GM19455 (cell line): Measurements from ENCODE around the gene FBXL4.
A peak's percentile ranks its signal among the peaks of the same experiment; 100 is the strongest.

Experiments
- ATAC-seq: cut with Tn5 transposase; IDR thresholded peaks from one replicate; pipeline ENCODE4 v1.9.1; 2021; ENCODE audit not compliant: unreplicated experiment

The FBXL4 gene

GRCh38 chr6:98840385-98840784 lies 107.4 kb downstream of the FBXL4 start:
- ATAC-seq = no peak

DNA sequence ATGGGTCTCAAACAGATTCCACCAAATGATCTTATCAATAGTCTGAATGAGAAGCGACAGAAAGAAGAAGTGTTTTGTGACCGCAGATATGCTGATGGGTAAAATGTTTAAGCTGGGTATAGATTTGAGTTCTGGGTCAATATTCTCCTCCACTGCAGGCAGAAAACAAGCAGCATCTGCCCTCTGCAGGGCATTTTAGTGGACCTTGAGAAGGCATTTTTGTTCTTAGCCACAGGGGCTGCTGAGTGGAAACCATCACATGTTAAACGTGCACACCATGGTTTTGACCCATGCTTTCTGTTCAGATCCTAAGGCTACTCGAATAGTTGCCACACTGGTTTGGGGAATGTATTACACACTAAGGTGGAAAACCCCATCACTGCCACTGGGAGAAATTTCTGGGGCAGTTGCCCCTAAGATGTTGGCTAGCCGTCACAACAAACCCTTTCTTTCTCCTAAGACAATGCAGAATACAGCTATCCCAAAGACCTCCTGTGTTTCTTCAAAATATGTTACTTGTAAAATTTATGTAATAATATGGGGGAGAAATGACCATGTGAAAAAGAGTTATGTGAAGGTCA lies 107.9 kb downstream of the FBXL4 start:
- ATAC-seq = no peak

- ATAC-seq = no peak
These were observed 108.8 kb downstream of the FBXL4 start for GRCh38 chr6:98838975-98839374.

DNA sequence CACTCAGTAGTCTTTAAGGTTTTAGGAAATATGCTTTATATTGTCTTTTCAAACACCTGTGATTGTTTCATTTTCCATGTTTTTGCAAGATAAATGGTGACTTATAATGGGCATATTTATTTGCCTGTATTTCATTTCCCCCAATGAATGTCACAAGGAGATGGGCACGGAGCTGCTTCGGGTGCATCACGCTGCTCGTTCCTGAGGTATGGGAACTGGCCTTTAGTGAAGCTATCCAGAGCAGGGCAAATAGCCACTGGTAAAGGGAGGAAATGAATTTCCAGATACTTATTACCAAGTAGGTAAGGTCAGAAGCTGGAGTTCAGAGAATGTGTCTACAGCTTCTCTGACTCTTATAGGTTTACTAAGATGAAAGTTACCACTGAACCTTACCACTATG lies 109.7 kb downstream of the FBXL4 start:
- ATAC-seq = no peak

DNA sequence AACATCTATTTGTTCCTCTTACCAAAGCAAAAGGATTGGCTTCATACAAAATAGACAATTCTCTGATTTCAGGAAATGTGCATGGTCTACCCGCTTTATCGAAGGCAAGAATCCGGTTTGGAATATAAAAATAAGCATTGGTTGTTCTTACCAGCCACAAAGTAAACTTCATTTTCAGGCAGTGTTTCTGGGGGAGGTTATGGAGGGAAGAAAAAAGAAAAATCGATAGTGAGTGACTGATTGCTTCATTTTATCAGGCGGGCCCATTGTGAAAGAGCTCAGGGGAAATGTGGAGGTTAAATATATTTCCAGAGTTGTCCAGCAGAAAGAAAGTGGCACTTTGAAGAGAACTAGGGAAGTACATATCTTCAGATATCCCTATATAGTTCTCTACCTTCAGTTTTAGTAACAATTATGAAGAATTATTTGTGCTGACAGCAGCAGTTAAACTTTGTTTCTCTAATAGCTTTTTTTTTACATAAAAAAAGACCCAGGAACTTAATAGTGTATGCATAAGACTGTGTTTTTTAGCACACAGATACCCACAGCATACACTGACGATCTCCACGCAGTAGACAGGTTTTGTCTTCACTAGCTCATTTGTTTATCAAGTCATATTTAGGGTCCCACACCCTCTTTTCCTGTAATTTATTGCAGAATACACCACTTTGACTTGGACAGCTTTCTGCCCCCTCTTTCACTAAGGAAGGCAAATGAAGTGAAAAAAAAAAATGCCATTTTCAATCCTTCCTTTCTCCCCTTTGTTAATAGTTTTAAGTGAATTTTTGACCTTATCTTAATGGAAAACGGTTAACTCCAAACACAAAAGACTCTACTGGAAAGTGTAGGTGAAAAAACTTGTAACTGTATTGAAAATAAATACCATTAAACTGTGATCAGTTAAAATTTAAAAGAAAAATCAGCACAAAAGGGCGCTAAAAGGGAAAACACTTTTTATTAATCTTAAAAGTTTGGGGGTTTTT lies 110.5 kb downstream of the FBXL4 start:
- ATAC-seq = no peak

- ATAC-seq = no peak
These were observed 111.5 kb downstream of the FBXL4 start for GRCh38 chr6:98836025-98836961.

DNA sequence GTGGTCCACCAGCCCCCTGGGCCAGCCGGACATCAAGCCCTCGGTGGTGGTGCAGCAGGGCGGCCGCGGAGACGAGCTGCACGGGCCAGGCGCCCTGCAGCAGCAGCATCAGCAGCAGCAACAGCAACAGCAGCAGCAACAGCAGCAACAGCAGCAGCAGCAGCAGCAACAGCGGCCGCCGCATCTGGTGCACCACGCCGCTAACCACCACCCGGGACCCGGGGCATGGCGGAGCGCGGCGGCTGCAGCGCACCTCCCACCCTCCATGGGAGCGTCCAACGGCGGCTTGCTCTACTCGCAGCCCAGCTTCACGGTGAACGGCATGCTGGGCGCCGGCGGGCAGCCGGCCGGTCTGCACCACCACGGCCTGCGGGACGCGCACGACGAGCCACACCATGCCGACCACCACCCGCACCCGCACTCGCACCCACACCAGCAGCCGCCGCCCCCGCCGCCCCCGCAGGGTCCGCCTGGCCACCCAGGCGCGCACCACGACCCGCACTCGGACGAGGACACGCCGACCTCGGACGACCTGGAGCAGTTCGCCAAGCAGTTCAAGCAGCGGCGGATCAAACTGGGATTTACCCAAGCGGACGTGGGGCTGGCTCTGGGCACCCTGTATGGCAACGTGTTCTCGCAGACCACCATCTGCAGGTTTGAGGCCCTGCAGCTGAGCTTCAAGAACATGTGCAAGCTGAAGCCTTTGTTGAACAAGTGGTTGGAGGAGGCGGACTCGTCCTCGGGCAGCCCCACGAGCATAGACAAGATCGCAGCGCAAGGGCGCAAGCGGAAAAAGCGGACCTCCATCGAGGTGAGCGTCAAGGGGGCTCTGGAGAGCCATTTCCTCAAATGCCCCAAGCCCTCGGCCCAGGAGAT lies 112.4 kb downstream of the FBXL4 start:
- no peak for ATAC-seq

DNA sequence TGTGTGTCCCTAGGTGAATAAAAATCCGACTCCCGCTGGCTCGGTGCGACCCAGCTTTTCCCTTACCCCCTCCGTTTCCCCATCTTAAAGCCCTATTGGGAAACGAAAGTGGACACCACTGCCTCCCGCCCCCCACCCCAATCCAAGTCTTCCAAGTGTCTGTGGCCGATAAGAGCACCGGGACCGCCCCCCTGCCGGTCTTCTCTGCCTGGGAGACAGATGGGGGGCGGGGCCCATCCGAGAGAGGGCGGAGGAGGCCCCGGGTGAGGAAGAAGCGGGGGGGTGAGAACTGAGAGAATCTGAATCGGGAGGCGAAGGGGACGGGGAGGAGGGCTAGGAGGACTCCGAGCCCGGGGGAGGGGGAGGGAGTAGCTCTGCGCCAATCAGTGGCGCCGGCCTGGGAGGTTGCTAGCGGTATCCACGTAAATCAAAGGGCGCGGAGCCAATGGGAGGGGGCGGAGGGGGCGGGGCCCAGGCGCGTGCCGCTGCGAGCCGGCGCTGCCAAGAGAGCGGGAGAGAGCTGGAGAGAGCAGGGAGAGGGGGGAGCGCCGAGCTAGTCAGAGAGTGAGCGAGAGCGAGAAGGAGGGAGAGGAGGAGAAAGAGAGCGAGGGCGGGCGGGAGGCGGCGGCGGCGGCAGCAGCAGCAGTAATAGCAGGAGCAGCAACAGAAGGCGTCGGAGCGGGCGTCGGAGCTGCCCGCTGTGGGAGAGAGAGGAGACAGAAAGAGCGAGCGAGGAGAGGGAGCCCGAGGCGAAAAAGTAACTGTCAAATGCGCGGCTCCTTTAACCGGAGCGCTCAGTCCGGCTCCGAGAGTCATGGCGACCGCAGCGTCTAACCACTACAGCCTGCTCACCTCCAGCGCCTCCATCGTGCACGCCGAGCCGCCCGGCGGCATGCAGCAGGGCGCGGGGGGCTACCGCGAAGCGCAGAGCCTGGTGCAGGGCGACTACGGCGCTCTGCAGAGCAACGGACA lies 113.4 kb downstream of the FBXL4 start, which contains the start of gene POU3F2:
TSS of gene POU3F2 (plus strand) at position 515 of the 972 bp plus-strand sequence. CDS start at position 815, 300 bp downstream.
- peak; percentile 48 for ATAC-seq

- ATAC-seq = no peak
These were observed 114.3 kb downstream of the FBXL4 start for GRCh38 chr6:98833307-98834059.

GRCh38 chr6:98833057-98833306 lies 114.8 kb downstream of the FBXL4 start:
- no peak for ATAC-seq

DNA sequence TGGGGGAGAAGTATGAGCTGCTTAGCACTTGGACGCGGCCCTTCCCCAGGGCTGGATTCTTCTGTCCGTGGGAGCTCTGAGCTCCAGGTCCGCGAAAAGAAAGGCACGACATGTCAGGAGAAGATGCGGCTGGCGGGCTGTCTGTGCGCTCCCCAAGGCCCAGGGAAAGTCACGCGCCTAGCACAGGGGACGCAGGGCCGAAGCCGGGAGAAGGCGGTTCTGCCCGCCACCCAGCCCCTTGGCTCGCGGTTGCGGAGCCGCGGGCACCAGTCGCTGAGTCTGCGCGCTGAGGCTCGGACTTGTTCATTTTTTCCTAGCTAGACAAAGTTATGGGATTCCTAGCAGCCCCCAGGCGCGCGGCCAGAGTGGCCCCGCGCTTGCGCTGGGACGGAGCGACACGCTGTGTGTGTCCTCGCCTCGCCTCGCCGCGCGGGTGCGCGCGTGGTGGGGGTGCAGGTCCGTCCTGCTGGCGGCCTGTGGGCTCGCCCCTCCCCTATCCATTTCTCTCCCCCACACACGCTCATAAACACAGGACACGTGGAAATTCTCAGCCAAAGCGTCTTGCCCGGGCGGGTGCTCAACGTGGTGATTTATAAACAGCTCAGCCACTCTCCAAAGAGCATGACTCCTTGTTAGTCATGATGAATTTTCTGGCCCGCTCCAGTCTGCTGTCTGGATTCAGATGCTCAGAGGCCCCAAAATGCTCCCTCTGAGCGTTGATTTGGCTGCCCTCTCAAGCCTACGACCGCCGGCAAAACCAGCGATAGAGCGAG lies 115.3 kb downstream of the FBXL4 start:
- ATAC-seq = no peak

DNA sequence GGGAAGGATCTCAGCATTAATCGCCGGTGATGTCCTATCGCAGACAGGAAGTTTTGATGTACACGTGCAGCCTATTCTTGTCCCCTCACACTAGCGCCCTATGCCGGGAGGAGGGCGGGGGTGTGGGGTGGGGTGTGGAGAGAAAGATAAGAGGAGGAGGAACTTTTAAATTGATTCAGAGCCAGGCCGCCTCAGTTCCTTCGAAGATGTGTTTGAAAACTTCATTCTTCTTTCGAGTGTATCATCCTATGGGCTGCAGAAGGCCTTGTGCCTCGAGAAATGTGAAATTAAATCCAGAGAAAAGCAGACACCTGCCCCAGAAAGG lies 115.8 kb downstream of the FBXL4 start:
- ATAC-seq = no peak

- ATAC-seq = no peak
These were observed 116.4 kb downstream of the FBXL4 start for GRCh38 chr6:98831057-98831958.

DNA sequence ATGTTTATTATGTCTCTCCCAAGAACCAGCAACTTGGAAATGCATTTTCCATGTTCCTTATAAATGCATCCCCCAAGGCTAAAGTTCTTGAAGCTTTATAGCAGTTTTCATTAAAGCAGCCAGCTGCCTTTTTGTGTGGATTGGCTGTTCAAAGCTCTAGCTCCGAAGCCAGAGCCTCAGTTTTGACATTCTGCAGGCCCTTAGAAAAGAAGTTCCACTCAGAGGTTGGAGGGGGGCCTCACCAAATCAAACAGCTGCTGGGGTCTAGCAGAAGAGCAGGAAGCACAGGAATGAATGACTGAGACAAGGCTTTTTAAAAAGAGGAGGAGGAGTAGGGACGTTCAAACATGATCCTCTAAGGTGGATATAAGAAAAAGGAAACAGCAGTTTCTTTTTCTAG lies 117.6 kb downstream of the FBXL4 start:
- ATAC-seq = no peak

DNA sequence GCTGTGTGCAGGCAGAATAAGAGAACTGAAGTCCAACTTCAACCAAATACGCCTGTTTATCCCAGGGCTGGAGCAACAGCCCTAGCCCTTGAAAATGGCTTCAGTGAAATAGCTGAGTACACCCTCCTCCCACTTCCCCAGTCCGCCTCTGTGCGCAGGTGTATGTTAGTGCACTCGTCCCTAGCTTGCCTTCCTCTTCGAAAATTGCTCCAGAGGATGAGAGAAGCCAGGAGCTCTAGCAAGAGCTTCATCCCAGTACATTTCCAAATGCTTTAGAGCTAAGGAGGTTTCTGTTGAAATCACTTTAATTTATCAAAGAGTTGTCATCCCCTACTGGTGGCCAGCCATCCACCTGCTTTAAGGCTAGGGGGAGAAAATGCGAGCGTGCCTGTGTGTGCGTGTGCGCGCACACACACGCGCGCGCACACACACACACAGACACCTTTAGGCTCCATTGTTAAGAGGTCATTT lies 118.8 kb downstream of the FBXL4 start:
- no peak for ATAC-seq

- no peak for ATAC-seq
These were observed 119.4 kb downstream of the FBXL4 start for GRCh38 chr6:98828211-98828788.
